ENCODE measurements around the gene SPECC1L.

SPECC1L gene

DNA sequence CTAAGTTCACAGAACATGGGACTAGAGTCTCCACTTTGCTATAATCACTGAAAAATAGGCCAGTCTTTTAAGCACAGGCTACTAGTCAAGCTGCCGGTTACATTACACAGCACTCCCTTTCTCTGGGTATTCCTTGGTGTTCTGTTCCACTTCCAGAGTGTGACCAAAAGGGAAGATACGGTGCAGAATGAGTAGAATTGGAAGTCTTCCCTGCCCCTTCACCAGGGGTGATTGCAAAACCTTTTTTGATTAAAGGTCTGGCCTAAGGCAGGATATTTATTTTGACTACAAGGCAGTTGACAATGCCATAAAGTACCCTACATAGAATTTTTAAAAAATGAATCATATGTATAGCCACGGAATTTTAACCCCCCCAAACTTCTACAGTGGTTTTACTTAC is 97.2 kb downstream of the SPECC1L start:
- no peak for DNase-seq

GRCh38 chr22:24370401-24370800 is 99.8 kb downstream of the SPECC1L start:
- DNase-seq: no peak

DNA sequence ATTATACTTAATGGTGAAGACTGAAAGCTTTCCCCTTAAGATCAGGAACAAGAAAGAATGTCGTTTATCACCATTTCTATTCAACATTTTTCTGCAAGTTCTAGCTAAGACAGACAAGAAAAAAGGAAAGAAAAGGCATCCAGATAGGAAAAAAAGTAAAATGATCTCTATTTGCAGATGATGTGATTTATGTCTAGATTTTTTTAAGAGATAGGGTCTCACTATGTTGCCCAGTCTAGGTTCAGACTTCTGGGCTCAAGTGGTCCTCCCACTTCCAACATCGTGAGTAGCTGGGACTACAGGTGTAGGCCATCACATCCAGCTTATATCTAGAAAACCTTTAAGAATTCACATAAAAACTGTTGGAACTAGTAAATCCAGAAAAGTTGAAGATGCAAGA is 105.4 kb downstream of the SPECC1L start:
- DNase-seq: no peak

DNA sequence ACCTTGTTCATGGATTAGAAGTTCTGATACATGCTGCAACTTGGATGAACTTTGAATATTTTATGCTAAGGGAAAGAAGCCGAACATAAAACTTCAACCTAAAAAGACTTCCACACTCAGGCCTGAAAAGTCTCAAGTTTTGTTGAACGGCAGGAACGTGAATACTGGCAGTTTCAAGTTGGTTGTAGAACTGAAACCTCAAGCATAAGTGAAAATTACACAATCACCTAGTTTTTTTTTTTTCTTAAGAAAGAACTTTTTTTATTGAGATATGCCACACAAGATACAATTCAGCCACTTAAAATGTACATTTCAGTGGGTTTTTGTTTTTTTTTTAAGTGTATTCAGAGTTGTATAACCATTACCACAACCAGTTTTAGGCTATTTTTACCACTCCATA is 106.0 kb downstream of the SPECC1L start:
- peak; percentile 39 to 45 for DNase-seq

- no peak for DNase-seq
Measured at GRCh38 chr22:24379536-24379935, 108.9 kb downstream of the SPECC1L start.

DNA sequence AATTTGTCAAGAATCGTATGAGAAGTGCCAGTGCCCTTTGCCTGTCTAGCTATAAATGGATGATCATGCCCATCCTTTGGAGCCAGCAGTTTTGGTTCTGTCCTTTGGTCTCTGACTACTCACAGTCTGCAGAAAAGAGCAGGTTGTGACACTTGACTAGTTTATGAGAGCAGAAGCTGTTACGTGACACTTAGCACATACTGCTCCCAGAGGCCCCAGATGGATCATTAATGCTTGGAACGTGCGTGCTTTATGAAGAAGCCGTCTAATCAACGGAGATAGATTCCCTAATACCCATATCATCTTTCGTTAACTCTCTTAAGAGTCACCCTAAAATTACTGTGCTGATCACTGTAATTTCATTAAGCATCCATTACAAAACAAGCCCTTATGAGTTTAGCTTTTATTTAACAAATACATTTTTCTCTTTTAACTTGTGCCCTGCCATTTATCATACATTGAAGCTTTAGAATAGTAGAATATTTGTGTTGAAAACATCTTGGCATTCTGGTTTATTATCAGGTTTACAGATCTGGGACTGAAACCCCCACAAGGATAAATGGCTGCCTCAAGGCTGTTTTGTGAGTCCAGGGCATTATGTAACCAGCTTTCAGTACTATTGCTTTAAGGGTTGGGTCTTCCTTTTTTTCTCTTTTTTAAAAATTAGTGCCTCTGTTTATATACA is 109.7 kb downstream of the SPECC1L start:
- no peak for DNase-seq

GRCh38 chr22:24380905-24381230 is 110.2 kb downstream of the SPECC1L start:
- no peak for DNase-seq

DNA sequence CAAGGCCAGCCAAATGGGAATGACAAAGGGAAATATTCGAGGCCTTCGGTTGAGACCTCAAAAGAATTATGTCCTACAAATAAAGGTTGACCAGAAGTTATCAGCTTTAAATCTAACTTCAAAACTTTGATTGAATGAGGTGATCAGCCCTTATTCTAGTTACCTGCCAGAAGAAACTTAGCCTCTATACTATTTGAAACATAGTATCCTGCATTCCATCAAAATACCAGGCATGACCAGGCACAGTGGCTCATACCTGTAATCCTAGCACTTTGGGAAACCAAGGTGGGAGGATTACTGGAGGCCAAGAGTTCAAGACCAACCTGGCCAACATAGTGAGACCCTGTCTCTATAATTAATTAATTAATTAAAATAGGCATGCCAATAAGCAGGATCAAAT is 112.4 kb downstream of the SPECC1L start:
- DNase-seq: no peak

- DNase-seq: peak; percentile 29 to 42
Measured at GRCh38 chr22:24384131-24384530, 113.5 kb downstream of the SPECC1L start.

DNA sequence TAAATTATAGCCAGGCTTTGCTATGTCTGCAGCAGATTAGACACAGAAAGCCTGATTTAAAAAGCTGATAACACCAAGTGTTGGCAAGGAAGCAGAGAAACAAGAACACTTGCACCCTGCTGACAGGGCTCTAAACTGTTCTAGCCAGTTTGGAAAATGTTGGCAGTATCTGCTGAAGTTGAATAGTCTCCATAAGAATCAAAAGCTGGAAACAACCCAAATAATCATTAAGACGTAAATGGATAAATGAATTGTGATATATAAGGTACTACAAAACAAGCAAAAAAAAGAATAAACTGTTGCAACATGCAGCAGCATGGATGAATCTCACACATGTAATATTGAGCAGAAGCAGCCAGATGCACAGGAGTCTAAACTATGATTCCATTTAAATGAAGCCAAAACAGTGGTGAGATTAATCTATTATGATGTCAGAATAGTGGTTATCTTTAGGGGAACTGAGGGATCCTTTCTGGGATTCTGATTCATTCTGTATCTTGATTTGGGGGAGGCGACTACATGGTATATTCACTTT is 116.4 kb downstream of the SPECC1L start:
- no peak for DNase-seq

DNA sequence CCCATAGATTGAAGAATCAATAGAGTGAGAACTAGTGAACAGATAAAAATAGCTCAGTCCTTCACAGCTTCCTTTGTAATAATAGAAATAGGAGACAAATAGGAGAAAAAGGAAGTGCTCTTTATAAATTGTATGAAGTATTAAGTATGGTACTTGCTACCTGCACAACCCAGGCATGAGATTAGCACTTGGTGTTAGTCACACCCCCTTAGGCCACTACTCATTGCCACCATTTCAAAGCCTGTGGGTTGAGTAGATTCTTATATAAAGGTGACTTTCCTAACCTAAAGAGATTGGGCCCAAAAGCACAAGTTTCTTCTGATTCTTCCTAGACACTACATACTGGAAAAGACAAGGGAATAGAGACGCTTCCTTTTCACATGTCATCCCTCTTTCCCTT is 119.0 kb downstream of the SPECC1L start:
- DNase-seq: no peak

GRCh38 chr22:24390156-24390555 is 119.5 kb downstream of the SPECC1L start:
- DNase-seq: no peak

- DNase-seq: no peak
Measured at GRCh38 chr22:24390576-24390975, 119.9 kb downstream of the SPECC1L start.

- DNase-seq: no peak
Measured at GRCh38 chr22:24391836-24392217, 121.2 kb downstream of the SPECC1L start.

- no peak for DNase-seq
Measured at GRCh38 chr22:24392218-24392931, 121.7 kb downstream of the SPECC1L start.

DNA sequence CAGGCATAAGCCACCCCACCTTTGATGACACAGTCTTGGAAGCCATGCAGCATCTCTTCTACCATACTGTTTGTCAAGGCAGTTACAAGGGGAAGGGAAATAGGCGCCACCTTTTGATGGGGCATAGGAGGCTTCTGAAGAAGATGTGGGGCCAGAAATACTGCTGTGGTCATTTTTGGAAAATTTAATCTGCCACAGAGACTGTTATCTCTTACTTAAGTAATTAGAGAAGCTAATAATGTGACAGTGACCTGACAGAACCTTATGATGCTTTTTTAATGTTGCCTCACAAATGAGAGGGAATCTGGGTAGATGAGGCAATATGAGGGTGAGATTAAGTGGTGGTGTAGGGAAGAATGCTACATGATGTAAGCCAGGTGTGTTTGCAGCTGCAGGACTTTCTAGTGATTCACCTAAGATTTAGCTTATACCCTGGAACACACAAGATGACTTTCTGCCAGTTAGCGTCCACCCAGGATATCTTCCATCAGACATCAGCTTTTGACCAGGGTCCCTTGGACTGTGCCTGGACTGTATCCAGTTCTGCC is 122.5 kb downstream of the SPECC1L start:
- no peak for DNase-seq

GRCh38 chr22:24393848-24394247 is 123.2 kb downstream of the SPECC1L start:
- no peak for DNase-seq

- no peak for DNase-seq
Measured at GRCh38 chr22:24394254-24394653, 123.6 kb downstream of the SPECC1L start.

GRCh38 chr22:24398409-24398808 is 127.8 kb downstream of the SPECC1L start:
- no peak for DNase-seq

DNA sequence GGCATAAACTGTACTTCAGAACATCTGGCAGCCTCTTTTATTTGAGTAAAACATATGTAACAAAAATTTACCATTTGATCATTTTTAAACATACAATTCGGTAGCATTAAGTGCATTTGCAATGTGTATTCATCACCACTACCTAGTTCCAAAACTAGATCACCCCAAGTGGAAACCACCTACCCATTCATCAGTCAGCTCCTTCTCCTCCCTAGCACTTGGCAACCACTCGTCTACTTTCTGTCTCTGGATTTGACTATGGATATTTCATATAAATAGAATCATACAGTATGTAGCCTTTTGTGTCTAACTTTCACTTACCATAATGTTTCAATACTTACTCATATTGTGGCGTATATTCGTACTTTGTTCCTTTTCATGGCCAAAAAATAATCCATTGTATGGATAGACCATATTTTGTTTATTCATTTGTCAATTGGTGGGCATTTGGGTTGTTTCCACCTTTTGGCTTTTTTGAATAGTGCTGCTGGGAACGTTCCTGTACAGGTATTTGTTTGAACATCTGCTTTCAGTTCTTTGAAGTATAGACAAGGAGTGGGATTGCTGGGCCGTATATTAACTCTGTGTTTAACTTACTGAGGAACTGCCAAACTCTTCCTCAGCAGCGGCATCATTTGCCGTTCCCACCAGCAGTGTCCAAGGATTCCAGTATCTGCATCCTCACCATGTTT is 129.5 kb downstream of the SPECC1L start:
- no peak for DNase-seq

DNA sequence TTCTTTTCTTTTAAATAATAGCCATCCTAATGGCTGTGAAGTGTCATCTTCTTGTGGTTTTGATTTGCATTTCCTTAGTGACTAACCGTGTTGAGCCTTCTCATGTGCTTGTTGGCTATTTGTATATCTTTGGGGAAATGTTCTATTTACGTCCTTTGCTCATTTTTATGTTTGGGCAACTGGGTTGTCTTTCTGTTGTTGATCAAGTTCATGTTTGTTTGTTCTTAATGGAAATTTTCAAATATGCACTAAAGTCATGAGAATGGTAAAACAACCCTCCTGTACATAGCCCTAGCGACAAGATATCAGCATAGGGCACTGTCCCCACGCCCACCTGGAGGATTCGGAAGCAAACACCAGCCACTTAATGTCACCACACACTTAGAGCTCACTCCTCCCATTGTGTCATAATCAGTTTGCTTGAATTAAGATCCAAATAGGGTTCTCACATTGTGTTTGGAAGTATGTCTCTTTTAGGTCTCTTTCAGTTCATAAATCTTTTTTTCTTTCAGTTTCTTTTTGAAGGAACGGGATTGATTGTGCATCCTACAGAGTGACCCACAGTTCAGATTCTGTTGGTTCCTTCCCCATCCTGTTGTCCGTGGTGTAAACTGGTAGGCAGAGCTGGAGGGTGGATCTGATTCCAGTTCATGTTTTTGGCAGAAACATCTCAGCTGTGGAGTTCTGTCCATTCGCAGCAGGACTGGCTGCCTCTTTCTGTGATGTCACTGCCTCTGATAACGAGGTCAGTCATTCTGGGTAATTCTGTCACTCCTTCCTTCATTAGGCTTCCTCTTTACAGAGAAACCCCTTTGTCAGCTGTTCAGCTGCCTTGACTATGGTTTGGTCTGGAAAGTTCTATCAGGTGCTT is 130.3 kb downstream of the SPECC1L start:
- no peak for DNase-seq

GRCh38 chr22:24401931-24402367 is 131.3 kb downstream of the SPECC1L start:
- no peak for DNase-seq

All from AML-193 (cell line).